GM19438 (cell line): ENCODE data around the gene CPVL.

Experiments used
- ATAC-seq: cut with Tn5 transposase; IDR thresholded peaks from one replicate; pipeline ENCODE4 v1.9.1; 2021; ENCODE audit warnings: low read depth; ENCODE audit not compliant: unreplicated experiment

The CPVL gene

GRCh38 chr7:28984631-28985030 is 161.7 kb downstream of the CPVL start:
- ATAC-seq: no peak

- ATAC-seq: no peak
These were observed 162.1 kb downstream of the CPVL start for GRCh38 chr7:28984217-28984616.

- no peak for ATAC-seq
These were observed 162.7 kb downstream of the CPVL start for GRCh38 chr7:28983396-28984190.

GRCh38 chr7:28981161-28981465 is 165.2 kb downstream of the CPVL start:
- no peak for ATAC-seq

GRCh38 chr7:28980451-28981160 is 165.7 kb downstream of the CPVL start:
- ATAC-seq: no peak

- no peak for ATAC-seq
These were observed 166.6 kb downstream of the CPVL start for GRCh38 chr7:28979776-28980175.

GRCh38 chr7:28977881-28978280 is 168.5 kb downstream of the CPVL start:
- ATAC-seq: no peak

- no peak for ATAC-seq
These were observed 170.3 kb downstream of the CPVL start for GRCh38 chr7:28976022-28976421.

- ATAC-seq: no peak
These were observed 172.7 kb downstream of the CPVL start for GRCh38 chr7:28973591-28973990.

GRCh38 chr7:28964056-28964455 is 182.3 kb downstream of the CPVL start:
- ATAC-seq: no peak

- no peak for ATAC-seq
These were observed 184.4 kb downstream of the CPVL start for GRCh38 chr7:28961972-28962371.

GRCh38 chr7:28960071-28960840 is 186.1 kb downstream of the CPVL start:
- ATAC-seq: no peak

GRCh38 chr7:28958980-28959347 is 187.4 kb downstream of the CPVL start:
- no peak for ATAC-seq

- no peak for ATAC-seq
These were observed 187.9 kb downstream of the CPVL start, which contains the start of gene TRIL for GRCh38 chr7:28958235-28958979. Gene TRIL (minus strand): TSS chr7:28958330. CDS start chr7:28958046, 284 bp downstream.

GRCh38 chr7:28957751-28958234 is 188.5 kb downstream of the CPVL start:
- no peak for ATAC-seq

- ATAC-seq: no peak
These were observed 189.1 kb downstream of the CPVL start for GRCh38 chr7:28957064-28957750.

- ATAC-seq: no peak
These were observed 189.7 kb downstream of the CPVL start for GRCh38 chr7:28956608-28957063.

GRCh38 chr7:28955718-28956607 is 190.4 kb downstream of the CPVL start:
- no peak for ATAC-seq

GRCh38 chr7:28955356-28955717 is 191.0 kb downstream of the CPVL start:
- ATAC-seq: no peak
